Aorta (tissue), 4 donors: ENCODE results near the gene SCFD2. TPM values are rescaled to one million over a fixed set of nuclear protein-coding genes. Genes with fewer than 3 reads are reported as not detected.

Experiments
- polyA plus RNA-seq, 2 donors: library from polyadenylated mRNA; stranded (reverse); fragments of 200-250 nt; gene quantifications; one replicate each; pipeline ENCODE4 v1.2.3, GENCODE V29; 2013
- total RNA-seq, 2 donors: library from RNA; stranded (reverse); fragmentation: NEBNext Ultra II Directional; extraction: Animal tissue kit (Norgen Biotek cat#: 25700); gene quantifications; one replicate each; pipeline ENCODE4 v1.2.1, GENCODE V29; 2021
- donor health status: healthy with polysubstance abuse.
- donor health status: Bipolar disorder and iron deficiency.
- donor health status: DM: no; HTN: no; CAD: no.
- donor health status: DM: yes; HTN: yes; CAD: no.

The SCFD2 gene
- total and polyA plus RNA-seq, 4 donors = 3.5 to 19.2 (median 10.3) TPM

Other genes with a start within 250 kb of the SCFD2 start
- 10 to 100 TPM; 42.6 to 49.8 TPM for gene FIP1L1, start 11.6 kb upstream of the SCFD2 start, total RNA-seq
- 10 to 100 TPM; 33.2 to 39.7 TPM for gene FIP1L1, start 11.6 kb upstream of the SCFD2 start, polyA plus RNA-seq
- gene LNX1, start 225.4 kb upstream of the SCFD2 start, total RNA-seq = 10 to 100 TPM in 1 of 2 donors, 1 to 10 TPM in 1; 4.6 to 11.1 TPM
- 1 to 10 TPM; 3.1 to 7.7 TPM for gene LNX1, start 225.4 kb upstream of the SCFD2 start, polyA plus RNA-seq